ENCODE data around the gene SKA2.
"Not testable (repeated sequence)": the region's sequence is repeated elsewhere in the genome, so short reads cannot be mapped to it uniquely, and the experiment has no call there.

Gene SKA2

GRCh38 chr17:59185997-59186396 lies 31.0 kb upstream of the SKA2 start:
- no peak for DNase-seq (ENCODE audit: low read depth)
- no peak overlapping the region for H3K4me3 ChIP-seq (ENCODE audit: low read depth, low read length)
- TF ChIP-seq CTCF (IDR thresholded peaks at IDR 0.05; ENCODE audit: low read depth, low read length, missing control alignments): no peak
- in situ Hi-C loops (cut with HindIII; ENCODE audit: low sequenced_read_pairs): no loop called here

GRCh38 chr17:59181481-59181880 lies 26.5 kb upstream of the SKA2 start:
- no peak overlapping the region for H3K4me3 ChIP-seq (ENCODE audit: low read depth, low read length)
- in situ Hi-C loops (cut with HindIII; ENCODE audit: low sequenced_read_pairs): no loop called here
- no peak for DNase-seq (ENCODE audit: low read depth)
- TF ChIP-seq CTCF (IDR thresholded peaks at IDR 0.05; ENCODE audit: low read depth, low read length, missing control alignments): no peak

GRCh38 chr17:59180626-59181025 lies 25.6 kb upstream of the SKA2 start:
- DNase-seq (ENCODE audit: low read depth): no peak
- no peak for TF ChIP-seq CTCF (IDR thresholded peaks at IDR 0.05; ENCODE audit: low read depth, low read length, missing control alignments)
- in situ Hi-C loops (cut with HindIII; ENCODE audit: low sequenced_read_pairs): no loop called here
- H3K4me3 ChIP-seq (ENCODE audit: low read depth, low read length): no peak overlapping the region

- DNase-seq (ENCODE audit: low read depth); in situ Hi-C loops (cut with HindIII; ENCODE audit: low sequenced_read_pairs); H3K4me3 ChIP-seq (ENCODE audit: low read depth, low read length): not testable (repeated sequence)
These were observed 24.6 kb upstream of the SKA2 start for GRCh38 chr17:59179601-59180000.

- no peak for DNase-seq (ENCODE audit: low read depth)
- no peak overlapping the region for H3K4me3 ChIP-seq (ENCODE audit: low read depth, low read length)
- no peak for TF ChIP-seq CTCF (IDR thresholded peaks at IDR 0.05; ENCODE audit: low read depth, low read length, missing control alignments)
- in situ Hi-C loops (cut with HindIII; ENCODE audit: low sequenced_read_pairs): no loop called here
These were observed 23.4 kb upstream of the SKA2 start for GRCh38 chr17:59178266-59178985.

GRCh38 chr17:59175076-59175475 lies 20.1 kb upstream of the SKA2 start:
- TF ChIP-seq CTCF (IDR thresholded peaks at IDR 0.05; ENCODE audit: low read depth, low read length, missing control alignments): no peak
- in situ Hi-C loops (cut with HindIII; ENCODE audit: low sequenced_read_pairs): no loop called here

GRCh38 chr17:59174671-59175070 lies 19.7 kb upstream of the SKA2 start:
- H3K4me3 ChIP-seq (ENCODE audit: low read depth, low read length): no peak overlapping the region
- DNase-seq (ENCODE audit: low read depth): no peak
- TF ChIP-seq CTCF (IDR thresholded peaks at IDR 0.05; ENCODE audit: low read depth, low read length, missing control alignments): no peak
- in situ Hi-C loops (cut with HindIII; ENCODE audit: low sequenced_read_pairs): no loop called here

More at GRCh38 chr17:59175076-59175475, 20.1 kb upstream of the SKA2 start:
- DNase-seq (ENCODE audit: low read depth): no peak
- H3K4me3 ChIP-seq (ENCODE audit: low read depth, low read length): no peak overlapping the region
